Bladder microvascular endothelial cell (primary cell): ENCODE measurements around the gene TEX55. TPM values are rescaled to one million over a fixed set of nuclear protein-coding genes. Genes with fewer than 3 reads are reported as not detected.

Source experiments
- total RNA-seq: library from RNA; depleted of rRNA; stranded (reverse); fragments of >200 nt; gene quantifications from 2 replicates; pipeline ENCODE4 v1.2.3, GENCODE V29; 2014

Gene TEX55
- total RNA-seq = not detected in 2 replicates

GRCh38 chr3:119145500-119146167, at the start of gene TEX55:
Gene TEX55 (plus strand): TSS chr3:119146165. CDS start chr3:119146190, 25 bp downstream.

GRCh38 chr3:119173325-119173724, 27.4 kb downstream of the TEX55 start, which contains the start of gene UPK1B:
Gene UPK1B (plus strand): TSS chr3:119173598. CDS start chr3:119186742, 13,144 bp downstream.

Other genes with a start within 250 kb of the TEX55 start
- gene IGSF11, start 111.3 kb upstream of the TEX55 start, total RNA-seq = 0.13 TPM in 1 of 2 replicates, not detected in the other
- gene UPK1B, start 27.4 kb downstream of the TEX55 start, total RNA-seq = 0.16 TPM in 1 of 2 replicates, not detected in the other
- 3.9 and 5.8 TPM in 2 replicates for gene B4GALT4, start 94.7 kb downstream of the TEX55 start, total RNA-seq
- gene ARHGAP31, start 148.2 kb downstream of the TEX55 start, total RNA-seq = 24.3 and 42.5 TPM in 2 replicates